HL-60 (cell line): Measurements from ENCODE around the gene ITIH3.

Experiments used
- DNase-seq, 2 experiments: peaks; one replicate each; pipeline ENCODE4 v3.0.0-alpha.2; 2010 to 2020; ENCODE audit warnings: low read depth in 1 of 2, low spot score in 1 of 2
- H3K27ac ChIP-seq: fragments of 250-450 bp; sonication (Bioruptor Pico); replicated peaks from 2 replicates; pipeline ENCODE4 v1.5.1; 2020; ENCODE audit warnings: mild to moderate bottlenecking, moderate library complexity
- H3K27me3 ChIP-seq: fragments of 250-450 bp; sonication (Bioruptor Pico); 2 replicates; pipeline ENCODE4 v1.5.1; 2021; ENCODE audit warnings: mild to moderate bottlenecking, moderate library complexity; ENCODE audit not compliant: insufficient read depth, poor library complexity, severe bottlenecking
- H3K4me3 ChIP-seq: replicated peaks from 2 replicates; pipeline ENCODE4 v1.5.1; 2011; ENCODE audit warnings: mild to moderate bottlenecking, control low read depth, low read length; ENCODE audit not compliant: insufficient read depth
- CTCF ChIP-seq: IDR thresholded peaks from one replicate; pipeline ENCODE4 v1.5.1; 2011; ENCODE audit warnings: low read length, control low read depth, inconsistent platforms; ENCODE audit not compliant: insufficient read depth
- GABPA ChIP-seq: IDR thresholded peaks from 2 replicates; pipeline ENCODE4 v1.6.1; 2012; ENCODE audit warnings: low read depth
- POLR2AphosphoS5 ChIP-seq: IDR thresholded peaks from 2 replicates; pipeline ENCODE4 v1.6.1; 2012; ENCODE audit warnings: low read depth
- REST ChIP-seq: IDR thresholded peaks from 2 replicates; pipeline ENCODE4 v1.6.1; 2012; ENCODE audit warnings: low read depth; ENCODE audit not compliant: insufficient replicate concordance
- SPI1 ChIP-seq: IDR thresholded peaks from 2 replicates; pipeline ENCODE4 v1.6.1; 2012; ENCODE audit warnings: low read depth, mild to moderate bottlenecking, borderline replicate concordance

The ITIH3 gene

GRCh38 chr3:52834871-52835501 is 40.4 kb downstream of the ITIH3 start, which contains the start of gene MUSTN1:
TSS of gene MUSTN1 (minus strand) at chr3:52835019. CDS start at chr3:52834948, 71 bp downstream.
- Histone ChIP-seq H3K27ac (no peak within 1 kb of the TSS), H3K27me3 (no peaks in the 10 kb centered on the region), H3K4me3 (no peak within 1 kb of the TSS)
- DNase-seq = no peak
- TF ChIP-seq REST (no peak), SPI1 (no peak), POLR2AphosphoS5 (no peak), CTCF (no peak)

- Histone ChIP-seq H3K27me3 (no peaks in the 10 kb centered on the region), H3K27ac (no peak overlapping the region), H3K4me3 (no peak overlapping the region)
- no peak for TF ChIP-seq REST
- TF ChIP-seq GABPA = no peak
- TF ChIP-seq POLR2AphosphoS5 = no peak
- TF ChIP-seq CTCF = no peak
- no peak for TF ChIP-seq SPI1
- DNase-seq = no peak
These were observed 41.3 kb downstream of the ITIH3 start for GRCh38 chr3:52835766-52836470.

- TF ChIP-seq POLR2AphosphoS5 = no peak
- TF ChIP-seq CTCF = no peak
- TF ChIP-seq GABPA = no peak
- no peak for TF ChIP-seq REST
- TF ChIP-seq SPI1 = no peak
- H3K27ac ChIP-seq = no peak overlapping the region
- DNase-seq = no peak
- H3K27me3 ChIP-seq = no peaks in the 10 kb centered on the region
- no peak overlapping the region for H3K4me3 ChIP-seq
These were observed 41.9 kb downstream of the ITIH3 start for GRCh38 chr3:52836471-52836845.
